LNCaP clone FGC (cell line): ENCODE measurements around the gene ANG.
A peak's percentile ranks its signal among the peaks of the same experiment; 100 is the strongest.

Experiments used
- DNase-seq: peaks from one replicate; pipeline ENCODE4 v3.0.0-alpha.2; 2011; ENCODE audit warnings: low read depth
- H3K4me3 ChIP-seq: 2 replicates; pipeline ENCODE4 v1.5.1; 2011; ENCODE audit warnings: mild to moderate bottlenecking, low read depth, low read length, control low read depth
- CTCF ChIP-seq: IDR thresholded peaks from 2 replicates; pipeline ENCODE4 v1.5.1; 2012; ENCODE audit warnings: mild to moderate bottlenecking; ENCODE audit not compliant: control insufficient read depth, insufficient read depth; ENCODE audit errors: extremely low read depth

ANG gene

GRCh38 chr14:20655851-20656250 lies 32.7 kb upstream of the ANG start:
- TF ChIP-seq CTCF: no peak
- no peak overlapping the region for H3K4me3 ChIP-seq
- no peak for DNase-seq

- TF ChIP-seq CTCF: no peak
- no peak overlapping the region for H3K4me3 ChIP-seq
- no peak for DNase-seq
These were observed 32.3 kb upstream of the ANG start for GRCh38 chr14:20656274-20656673.

- TF ChIP-seq CTCF: peak; percentile 69
- H3K4me3 ChIP-seq: peak overlapping the region; percentile 32
- peak; percentile 74 for DNase-seq
These were observed 31.1 kb upstream of the ANG start for GRCh38 chr14:20657216-20658211.

- no peak for TF ChIP-seq CTCF
- peak overlapping the region; percentile 32 for H3K4me3 ChIP-seq
- no peak for DNase-seq
These were observed 30.3 kb upstream of the ANG start for GRCh38 chr14:20658246-20658645.

- TF ChIP-seq CTCF: no peak
- DNase-seq: no peak
- H3K4me3 ChIP-seq: no peak overlapping the region
These were observed 29.2 kb upstream of the ANG start for GRCh38 chr14:20659336-20659735.

GRCh38 chr14:20659813-20660395 lies 28.7 kb upstream of the ANG start:
- no peak for TF ChIP-seq CTCF
- DNase-seq: no peak
- H3K4me3 ChIP-seq: no peak overlapping the region
